Measurements from ENCODE around the gene CALN1. TPM values are rescaled to one million over a fixed set of nuclear protein-coding genes. Genes with fewer than 3 reads are reported as not detected.
"Not testable (repeated sequence)": the region's sequence is repeated elsewhere in the genome, so short reads cannot be mapped to it uniquely, and the experiment has no call there.

The CALN1 gene
- polyA plus RNA-seq, 1 donor (not counting 4 experiments of a cell fraction or from before 2014, with no cell fraction given): not detected

DNA sequence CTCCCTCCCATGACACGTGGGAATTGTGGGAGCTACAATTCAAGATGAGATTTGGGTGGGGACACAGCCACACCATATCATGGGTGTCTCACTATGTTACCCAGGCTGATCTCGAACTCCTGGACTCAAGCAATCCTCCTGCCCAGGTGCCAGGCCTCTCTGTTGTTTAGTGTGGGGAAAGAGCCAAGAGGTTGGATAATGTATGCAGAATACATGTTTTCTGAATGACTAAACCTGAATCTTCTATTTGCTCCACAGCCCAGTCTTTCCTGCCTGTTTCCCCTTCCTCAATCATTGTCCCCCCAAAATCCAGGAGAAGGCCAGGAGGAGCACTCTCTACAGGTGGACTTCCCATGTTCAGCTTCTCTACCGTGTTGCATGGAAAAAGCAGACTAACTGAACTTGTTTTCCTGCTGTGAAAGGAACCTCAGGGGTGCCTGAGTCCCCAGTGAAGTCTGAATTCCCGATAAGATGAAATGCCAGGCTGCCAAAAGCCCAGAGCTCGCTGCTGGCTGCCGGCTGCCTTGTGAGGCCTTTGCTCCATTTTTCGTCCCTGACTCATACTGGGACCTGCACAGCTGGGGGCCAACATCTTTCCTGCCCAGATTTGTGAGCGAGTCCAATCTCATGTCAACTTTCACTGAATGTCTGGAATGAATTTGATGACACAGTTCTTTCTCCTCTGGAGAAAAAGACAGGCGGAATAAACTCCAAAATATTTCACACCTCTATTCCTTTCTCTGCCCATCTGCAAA is 588.0 kb downstream of the CALN1 start:
- dilution Hi-C loops (cut with MboI; ENCODE audit: extremely low pct_ligation_motif_present, low sequenced_read_pairs): no loop called here
- no peak for FAIRE-seq

DNA sequence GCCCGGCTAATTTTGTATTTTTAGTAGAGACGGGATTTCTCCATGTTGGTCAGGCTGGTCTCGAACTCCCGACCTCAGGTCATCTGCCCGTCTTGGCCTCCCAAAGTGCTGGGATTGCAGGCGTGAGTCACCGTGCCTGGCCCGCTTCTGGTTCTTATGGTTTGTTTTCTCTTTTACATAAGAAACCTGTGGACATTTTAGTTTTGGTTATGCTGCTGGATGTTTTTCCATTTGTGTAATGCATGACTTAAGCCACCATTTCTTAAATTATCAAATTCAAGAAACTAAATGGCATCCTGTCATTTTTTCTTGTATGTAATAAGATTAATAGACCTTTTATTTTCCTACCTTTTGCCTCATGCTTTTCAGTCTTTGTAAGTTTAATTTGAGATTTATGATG is 589.7 kb downstream of the CALN1 start:
- not testable (repeated sequence) for H3K9ac ChIP-seq (ENCODE audit: control insufficient read depth, extremely low read depth, insufficient read depth, low read length)

More for the DNA sequence above, 588.0 kb downstream of the CALN1 start:
- no peak for TF ChIP-seq EZH2 (IDR thresholded peaks at IDR 0.05; ENCODE audit: low read length)
- TF ChIP-seq, protein P1, sequence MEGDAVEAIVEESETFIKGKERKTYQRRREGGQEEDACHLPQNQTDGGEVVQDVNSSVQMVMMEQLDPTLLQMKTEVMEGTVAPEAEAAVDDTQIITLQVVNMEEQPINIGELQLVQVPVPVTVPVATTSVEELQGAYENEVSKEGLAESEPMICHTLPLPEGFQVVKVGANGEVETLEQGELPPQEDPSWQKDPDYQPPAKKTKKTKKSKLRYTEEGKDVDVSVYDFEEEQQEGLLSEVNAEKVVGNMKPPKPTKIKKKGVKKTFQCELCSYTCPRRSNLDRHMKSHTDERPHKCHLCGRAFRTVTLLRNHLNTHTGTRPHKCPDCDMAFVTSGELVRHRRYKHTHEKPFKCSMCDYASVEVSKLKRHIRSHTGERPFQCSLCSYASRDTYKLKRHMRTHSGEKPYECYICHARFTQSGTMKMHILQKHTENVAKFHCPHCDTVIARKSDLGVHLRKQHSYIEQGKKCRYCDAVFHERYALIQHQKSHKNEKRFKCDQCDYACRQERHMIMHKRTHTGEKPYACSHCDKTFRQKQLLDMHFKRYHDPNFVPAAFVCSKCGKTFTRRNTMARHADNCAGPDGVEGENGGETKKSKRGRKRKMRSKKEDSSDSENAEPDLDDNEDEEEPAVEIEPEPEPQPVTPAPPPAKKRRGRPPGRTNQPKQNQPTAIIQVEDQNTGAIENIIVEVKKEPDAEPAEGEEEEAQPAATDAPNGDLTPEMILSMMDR (optimal IDR thresholded peaks at IDR 0.05 in 1 of 3, IDR thresholded peaks at IDR 0.05 in 1 of 3, conservative IDR thresholded peaks at IDR 0.05 in 1 of 3; ENCODE audit: extremely low read depth in 1 of 3, insufficient read depth in 2 of 3, low read length in 3 of 3): no peak
- H3K27me3 ChIP-seq (ENCODE audit: control insufficient read depth, extremely low read depth, insufficient read depth, low read length): no peaks in the 10 kb centered on the region
- no peak overlapping the region for H3K4me2 ChIP-seq (ENCODE audit: control insufficient read depth, extremely low read depth, insufficient read depth, low read depth, low read length)
- no peaks in the 10 kb centered on the region for H4K20me1 ChIP-seq (ENCODE audit: control insufficient read depth, extremely low read depth, insufficient read depth, low read length)
- no peak overlapping the region for H3K27ac ChIP-seq (ENCODE audit: control insufficient read depth, insufficient read depth, low read length)
- no peaks in the 10 kb centered on the region for H3K79me2 ChIP-seq (ENCODE audit: control insufficient read depth, insufficient read depth, low read length)
- no peak overlapping the region for H3K9ac ChIP-seq (ENCODE audit: control insufficient read depth, extremely low read depth, insufficient read depth, low read length)
- no peaks in the 10 kb centered on the region for H3K36me3 ChIP-seq (ENCODE audit: control insufficient read depth in 2 of 2, extremely low read depth in 1 of 2, insufficient read depth in 2 of 2, low read length in 2 of 2)
- DNase-seq (ENCODE audit: low read depth, low spot score): no peak
- no peak overlapping the region for H2AFZ ChIP-seq (ENCODE audit: control insufficient read depth, low read length)
- H3K4me3 ChIP-seq (ENCODE audit: control insufficient read depth in 2 of 3, extremely low read depth in 1 of 3, insufficient read depth in 2 of 3, low read depth in 1 of 3, low read length in 3 of 3): no peak overlapping the region
- no peaks in the 10 kb centered on the region for H3K9me1 ChIP-seq (ENCODE audit: control insufficient read depth, extremely low read depth, insufficient read depth, low read length)
- no peaks in the 10 kb centered on the region for H3K4me1 ChIP-seq (ENCODE audit: control insufficient read depth, extremely low read depth, insufficient read depth, low read length)
- no peaks in the 10 kb centered on the region for H3K9me3 ChIP-seq (ENCODE audit: control insufficient read depth, low read depth, low read length)

DNA sequence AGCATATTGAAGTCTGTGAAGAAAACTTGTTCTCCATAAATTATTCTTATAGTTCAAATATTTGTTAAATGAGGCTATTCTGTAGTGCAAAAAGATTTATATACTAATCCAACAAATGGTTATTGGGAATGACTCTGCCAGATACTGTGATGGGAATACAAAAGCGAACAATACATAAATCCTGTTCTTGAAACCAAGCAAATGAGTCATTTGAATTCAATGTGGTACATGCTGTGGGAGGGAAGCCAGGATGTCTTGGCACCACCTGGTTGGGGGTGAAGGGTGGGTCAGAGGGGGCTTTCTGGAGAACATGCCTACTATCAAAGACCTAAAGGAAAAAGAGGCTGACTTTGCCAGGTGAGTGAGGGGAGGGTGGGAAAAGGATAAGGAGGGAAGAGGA is 594.2 kb downstream of the CALN1 start:
- Histone ChIP-seq H4K20me1 (ENCODE audit: control insufficient read depth, extremely low read depth, insufficient read depth, low read length) (no peaks in the 10 kb centered on the region), H3K9ac (ENCODE audit: control insufficient read depth, extremely low read depth, insufficient read depth, low read length) (no peak overlapping the region), H3K79me2 (ENCODE audit: control insufficient read depth, insufficient read depth, low read length) (no peaks in the 10 kb centered on the region), H3K36me3 (ENCODE audit: control insufficient read depth in 2 of 2, extremely low read depth in 1 of 2, insufficient read depth in 2 of 2, low read length in 2 of 2) (no peaks in the 10 kb centered on the region), H3K4me1 (ENCODE audit: control insufficient read depth, extremely low read depth, insufficient read depth, low read length) (no peaks in the 10 kb centered on the region), H2AFZ (ENCODE audit: control insufficient read depth, low read length) (no peak overlapping the region), H3K27me3 (ENCODE audit: control insufficient read depth, extremely low read depth, insufficient read depth, low read length) (no peaks in the 10 kb centered on the region), H3K4me2 (ENCODE audit: control insufficient read depth, extremely low read depth, insufficient read depth, low read depth, low read length) (no peak overlapping the region), H3K27ac (ENCODE audit: control insufficient read depth, insufficient read depth, low read length) (no peak overlapping the region), H3K4me3 (ENCODE audit: control insufficient read depth in 2 of 3, extremely low read depth in 1 of 3, insufficient read depth in 2 of 3, low read depth in 1 of 3, low read length in 3 of 3) (no peak overlapping the region), H3K9me3 (ENCODE audit: control insufficient read depth, low read depth, low read length) (no peaks in the 10 kb centered on the region), H3K9me1 (ENCODE audit: control insufficient read depth, extremely low read depth, insufficient read depth, low read length) (no peaks in the 10 kb centered on the region)
- DNase-seq (ENCODE audit: low read depth, low spot score) (no peak), FAIRE-seq (no peak)
- dilution Hi-C loops (cut with MboI; ENCODE audit: extremely low pct_ligation_motif_present, low sequenced_read_pairs): no loop called here
- TF ChIP-seq, protein P1 (optimal IDR thresholded peaks at IDR 0.05 in 1 of 3, IDR thresholded peaks at IDR 0.05 in 1 of 3, conservative IDR thresholded peaks at IDR 0.05 in 1 of 3; ENCODE audit: extremely low read depth in 1 of 3, insufficient read depth in 2 of 3, low read length in 3 of 3): no peak
- TF ChIP-seq EZH2 (IDR thresholded peaks at IDR 0.05; ENCODE audit: low read length): no peak

More for the DNA sequence above, 589.7 kb downstream of the CALN1 start:
- H3K4me3 ChIP-seq (ENCODE audit: control insufficient read depth in 2 of 3, extremely low read depth in 1 of 3, insufficient read depth in 2 of 3, low read depth in 1 of 3, low read length in 3 of 3); H3K4me1 ChIP-seq (ENCODE audit: control insufficient read depth, extremely low read depth, insufficient read depth, low read length); H3K36me3 ChIP-seq (ENCODE audit: control insufficient read depth in 2 of 2, extremely low read depth in 1 of 2, insufficient read depth in 2 of 2, low read length in 2 of 2); H3K9me3 ChIP-seq (ENCODE audit: control insufficient read depth, low read depth, low read length); DNase-seq (ENCODE audit: low read depth, low spot score); H3K27me3 ChIP-seq (ENCODE audit: control insufficient read depth, extremely low read depth, insufficient read depth, low read length); H3K9me1 ChIP-seq (ENCODE audit: control insufficient read depth, extremely low read depth, insufficient read depth, low read length); H4K20me1 ChIP-seq (ENCODE audit: control insufficient read depth, extremely low read depth, insufficient read depth, low read length); H3K4me2 ChIP-seq (ENCODE audit: control insufficient read depth, extremely low read depth, insufficient read depth, low read depth, low read length); H3K79me2 ChIP-seq (ENCODE audit: control insufficient read depth, insufficient read depth, low read length); H3K27ac ChIP-seq (ENCODE audit: control insufficient read depth, insufficient read depth, low read length); dilution Hi-C loops (cut with MboI; ENCODE audit: extremely low pct_ligation_motif_present, low sequenced_read_pairs); H2AFZ ChIP-seq (ENCODE audit: control insufficient read depth, low read length); FAIRE-seq: not testable (repeated sequence)
